LNCaP clone FGC (cell line): ENCODE measurements around the gene SELENOH.
A peak's percentile ranks its signal among the peaks of the same experiment; 100 is the strongest.
"Not testable (repeated sequence)": the region's sequence is repeated elsewhere in the genome, so short reads cannot be mapped to it uniquely, and the experiment has no call there.

Source experiments
- DNase-seq: peaks from one replicate; pipeline ENCODE4 v3.0.0-alpha.2; 2011; ENCODE audit warnings: low read depth
- H3K4me3 ChIP-seq: 2 replicates; pipeline ENCODE4 v1.5.1; 2011; ENCODE audit warnings: mild to moderate bottlenecking, low read depth, low read length, control low read depth
- TF ChIP-seq, protein P1 (sequence below): IDR thresholded peaks from 2 replicates; pipeline ENCODE4 v1.5.1; 2012; ENCODE audit warnings: mild to moderate bottlenecking; ENCODE audit not compliant: control insufficient read depth, insufficient read depth; ENCODE audit errors: extremely low read depth

The SELENOH gene

DNA sequence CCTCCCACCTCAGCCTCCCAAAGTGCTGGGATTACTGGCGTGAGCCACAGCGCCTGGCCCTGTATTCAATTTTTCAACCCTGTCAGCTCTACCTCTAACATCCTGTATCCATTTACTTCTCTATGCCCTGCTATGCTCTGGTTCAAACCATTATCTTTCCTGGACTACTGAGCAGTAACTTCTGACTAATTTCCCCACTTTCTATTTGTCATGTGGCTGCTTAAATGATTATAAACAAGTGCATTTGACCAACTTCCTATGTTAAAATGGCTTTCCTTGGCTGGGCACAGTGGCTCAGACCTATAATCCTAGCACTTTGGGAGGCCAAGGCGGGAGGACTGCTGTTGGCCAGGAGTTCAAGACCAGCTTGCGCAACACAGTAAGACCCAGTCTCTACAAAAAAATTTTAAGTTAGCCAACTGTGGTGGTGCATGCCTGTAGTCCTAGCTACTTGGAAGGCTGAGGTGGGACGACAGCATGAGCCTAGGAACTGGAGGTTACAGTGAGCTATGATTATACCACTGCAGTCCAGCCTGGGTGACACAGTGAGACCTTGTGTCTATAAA is 31.4 kb upstream of the SELENOH start:
- DNase-seq: no peak
- no peak overlapping the region for H3K4me3 ChIP-seq
- TF ChIP-seq, protein P1, sequence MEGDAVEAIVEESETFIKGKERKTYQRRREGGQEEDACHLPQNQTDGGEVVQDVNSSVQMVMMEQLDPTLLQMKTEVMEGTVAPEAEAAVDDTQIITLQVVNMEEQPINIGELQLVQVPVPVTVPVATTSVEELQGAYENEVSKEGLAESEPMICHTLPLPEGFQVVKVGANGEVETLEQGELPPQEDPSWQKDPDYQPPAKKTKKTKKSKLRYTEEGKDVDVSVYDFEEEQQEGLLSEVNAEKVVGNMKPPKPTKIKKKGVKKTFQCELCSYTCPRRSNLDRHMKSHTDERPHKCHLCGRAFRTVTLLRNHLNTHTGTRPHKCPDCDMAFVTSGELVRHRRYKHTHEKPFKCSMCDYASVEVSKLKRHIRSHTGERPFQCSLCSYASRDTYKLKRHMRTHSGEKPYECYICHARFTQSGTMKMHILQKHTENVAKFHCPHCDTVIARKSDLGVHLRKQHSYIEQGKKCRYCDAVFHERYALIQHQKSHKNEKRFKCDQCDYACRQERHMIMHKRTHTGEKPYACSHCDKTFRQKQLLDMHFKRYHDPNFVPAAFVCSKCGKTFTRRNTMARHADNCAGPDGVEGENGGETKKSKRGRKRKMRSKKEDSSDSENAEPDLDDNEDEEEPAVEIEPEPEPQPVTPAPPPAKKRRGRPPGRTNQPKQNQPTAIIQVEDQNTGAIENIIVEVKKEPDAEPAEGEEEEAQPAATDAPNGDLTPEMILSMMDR: no peak

DNA sequence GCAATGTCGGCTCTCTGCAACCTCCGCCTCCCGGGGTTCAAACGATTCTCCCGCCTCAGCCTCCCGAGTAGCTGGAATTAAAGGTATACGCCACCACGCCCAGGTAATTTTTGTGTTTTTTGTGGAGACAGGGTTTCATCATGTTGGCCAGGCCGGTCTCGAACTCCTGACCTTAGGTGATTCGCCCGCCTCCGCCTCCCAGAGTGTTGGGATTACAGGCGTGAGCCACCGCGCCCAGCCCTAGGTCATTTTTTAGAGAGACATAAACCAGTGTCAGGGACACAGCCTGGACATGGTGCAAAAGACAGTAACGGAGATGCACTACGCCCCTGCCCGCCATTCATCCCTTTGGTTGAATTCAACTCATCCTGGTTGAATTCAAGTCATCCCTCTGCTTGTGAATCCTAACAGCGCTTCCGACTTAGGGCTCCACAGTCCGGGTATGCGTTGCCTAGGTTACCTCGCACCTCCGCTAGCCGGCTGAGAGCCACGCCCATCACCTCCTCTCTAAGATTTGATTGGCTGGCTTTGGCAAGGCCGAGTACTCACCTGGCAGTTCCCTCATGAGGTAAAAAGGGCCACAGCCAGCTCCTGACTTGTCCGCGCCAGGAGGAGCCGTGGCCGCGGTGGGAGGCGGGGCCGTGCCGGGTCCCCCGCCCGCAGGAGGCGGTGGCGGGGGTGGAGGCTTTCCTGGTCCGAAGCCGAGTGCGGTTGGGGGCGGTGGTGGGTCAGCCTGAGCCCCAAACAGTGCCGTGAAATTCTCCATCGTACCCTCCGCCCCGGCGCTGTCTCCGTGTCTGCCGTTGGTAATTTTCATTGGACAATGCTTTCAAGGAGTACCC is 29.7 kb upstream of the SELENOH start, which contains the start of gene MED19:
TSS of gene MED19 (minus strand) at position 802 of the 842 bp plus-strand sequence. CDS start at position 766, 36 bp downstream.
- peak within 1 kb of the TSS; percentile 79 for H3K4me3 ChIP-seq
- TF ChIP-seq, protein P1: no peak
- DNase-seq: peak; percentile 97

- peak within 1 kb of the TSS; percentile 79 for H3K4me3 ChIP-seq
- DNase-seq: peak; percentile 100
- TF ChIP-seq, protein P1: no peak
These were observed 28.8 kb upstream of the SELENOH start, which contains the start of gene TMX2 for GRCh38 chr11:57712256-57713150. TSS of gene TMX2 (plus strand) at chr11:57712593. CDS start at chr11:57712619, 26 bp downstream.

DNA sequence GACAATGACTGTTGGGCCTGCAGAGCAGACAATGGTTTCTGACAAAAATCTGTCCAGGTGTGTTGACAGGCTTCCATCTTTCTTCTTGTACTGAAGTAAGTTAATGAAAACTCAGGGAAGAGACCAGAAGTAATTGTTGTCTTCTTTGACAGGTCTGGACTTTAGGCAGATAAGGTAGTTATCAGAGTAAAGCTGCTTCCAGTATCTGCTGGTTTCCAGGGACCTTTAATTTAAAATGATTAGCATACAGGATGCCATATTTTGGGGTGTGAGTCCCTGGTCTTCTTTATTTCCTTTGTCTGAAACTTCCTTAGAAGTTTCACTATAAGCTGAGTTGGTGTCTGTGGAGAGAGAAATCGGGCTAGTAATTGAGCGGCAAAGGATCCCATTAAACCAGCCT is 27.5 kb upstream of the SELENOH start:
- peak overlapping the region; percentile 79 for H3K4me3 ChIP-seq
- TF ChIP-seq, protein P1: no peak
- DNase-seq: no peak

DNA sequence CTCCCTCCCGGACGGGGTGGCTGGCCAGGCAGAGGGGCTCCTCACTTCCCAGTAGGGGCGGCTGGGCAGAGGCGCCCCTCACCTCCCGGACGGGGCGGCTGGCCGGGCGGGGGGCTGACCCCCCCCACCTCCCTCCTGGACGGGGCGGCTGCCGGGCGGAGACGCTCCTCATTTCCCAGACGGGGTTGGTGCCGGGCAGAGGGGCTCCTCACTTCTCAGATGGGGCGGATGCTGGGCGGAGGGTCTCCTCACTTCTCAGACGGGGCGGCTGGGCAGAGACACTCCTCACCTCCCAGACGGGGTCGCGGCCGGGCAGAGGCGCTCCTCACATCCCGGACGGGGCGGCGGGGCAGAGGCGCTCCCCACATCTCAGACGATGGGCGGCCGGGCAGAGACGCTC is 24.6 kb upstream of the SELENOH start:
- DNase-seq, H3K4me3 ChIP-seq: not testable (repeated sequence)

DNA sequence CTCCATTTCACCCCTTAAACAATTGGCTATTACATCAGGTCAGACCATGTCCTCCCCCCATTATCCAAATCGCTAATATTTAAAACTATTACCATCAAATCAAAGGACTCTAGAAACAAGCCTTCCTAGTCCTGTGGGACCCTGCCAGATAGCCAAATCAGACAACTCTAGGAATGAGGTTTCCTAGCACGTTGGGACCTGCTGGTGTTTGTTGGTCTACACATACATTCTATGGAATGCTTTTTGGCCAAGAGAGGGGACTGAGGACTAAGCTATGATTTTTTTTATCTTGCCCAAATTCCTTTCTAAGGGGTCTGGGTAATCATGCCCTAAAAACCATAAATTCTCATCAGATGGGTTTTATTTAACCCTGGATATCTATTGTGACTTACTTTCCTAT is 14.1 kb upstream of the SELENOH start:
- TF ChIP-seq, protein P1: no peak
- DNase-seq: no peak
- no peak overlapping the region for H3K4me3 ChIP-seq

- DNase-seq: no peak
- TF ChIP-seq, protein P1: no peak
- H3K4me3 ChIP-seq: no peak overlapping the region
These were observed 12.5 kb upstream of the SELENOH start for GRCh38 chr11:57728829-57729228.
